ENCODE data around the gene IMMP2L. TPM values are rescaled to one million over a fixed set of nuclear protein-coding genes. Genes with fewer than 3 reads are reported as not detected.

Gene IMMP2L
- total and polyA plus RNA-seq, 2 of the 8 experiments (the other 6 are each of a cell fraction or from before 2014, with no cell fraction given) = 2.3 to 10.1 TPM

DNA sequence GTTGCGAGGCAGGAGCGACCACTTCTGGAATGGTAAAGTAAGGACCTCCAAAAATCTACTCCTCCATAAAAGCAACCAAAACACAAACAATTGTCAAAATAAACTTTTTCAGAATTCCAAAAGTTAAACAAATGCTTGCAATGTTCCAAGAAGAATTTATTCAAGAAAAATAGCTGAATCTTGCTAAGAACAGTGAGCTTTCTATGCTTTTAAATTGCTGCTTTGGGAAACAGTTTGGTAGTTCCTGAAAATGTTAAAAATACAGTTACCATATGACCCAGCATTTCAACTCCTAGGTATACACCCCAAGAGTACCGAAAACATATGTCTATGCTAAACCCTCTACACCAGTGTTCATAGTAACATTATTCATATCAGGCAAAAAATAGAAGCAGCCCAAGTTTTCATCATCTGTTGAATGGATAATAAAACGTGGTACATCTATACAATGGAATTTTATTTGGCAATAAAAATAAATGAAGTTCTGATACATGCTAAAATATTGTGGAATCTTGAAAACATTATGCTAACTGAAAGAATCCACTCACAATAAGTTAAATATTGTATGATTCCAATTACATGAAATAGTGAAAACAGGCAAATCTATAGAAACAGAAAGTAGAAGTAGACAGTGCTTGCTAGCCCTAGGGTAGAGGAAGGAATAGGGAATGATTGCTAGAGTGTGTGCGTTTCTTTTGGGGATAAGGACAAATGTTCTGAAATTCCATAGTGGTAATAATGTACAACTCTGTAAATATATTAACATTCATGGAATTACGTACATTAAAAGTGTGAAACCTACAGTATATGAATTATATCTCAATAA, 414.4 kb downstream of the IMMP2L start:
- Histone ChIP-seq H3K4me2 (ENCODE audit: insufficient read depth in 1 of 2, low read depth in 2 of 2, low read length in 2 of 2) (no peak overlapping the region), H3K27ac (ENCODE audit: low read depth, low read length) (no peak overlapping the region), H4K5ac (ENCODE audit: insufficient read length, low read depth, low read length) (no peak overlapping the region), H3K23ac (ENCODE audit: insufficient read length) (no peak overlapping the region), H3K27me3 (replicated peaks in 1 of 4; ENCODE audit: control insufficient read depth in 3 of 4, extremely low read depth in 1 of 4, insufficient read depth in 3 of 4, low read length in 3 of 4) (no peaks in the 10 kb centered on the region), H3K23me2 (ENCODE audit: low read depth, low read length) (no peaks in the 10 kb centered on the region), H3K4me3 (ENCODE audit: extremely low read depth in 1 of 4, insufficient read depth in 2 of 4, low read depth in 3 of 4, low read length in 4 of 4) (no peak overlapping the region), H3K4me1 (replicated peaks in 1 of 4; ENCODE audit: control insufficient read depth in 3 of 4, insufficient read depth in 4 of 4, low read length in 3 of 4) (no peaks in the 10 kb centered on the region), H2BK20ac (ENCODE audit: low read length) (no peak overlapping the region), H3K9ac (replicated peaks in 1 of 4; ENCODE audit: extremely low read depth in 1 of 4, low read depth in 3 of 4, low read length in 3 of 4) (no peak overlapping the region), H3K56ac (replicated peaks; ENCODE audit: insufficient read length, low read depth, low read length) (no peak overlapping the region), H3K18ac (ENCODE audit: extremely low read depth, low read length) (no peak overlapping the region), H2BK12ac (ENCODE audit: low read depth, low read length) (no peak overlapping the region), H4K20me1 (replicated peaks in 1 of 2; ENCODE audit: control insufficient read depth in 1 of 2, insufficient read depth in 2 of 2, low read length in 2 of 2) (no peaks in the 10 kb centered on the region), H3K79me2 (ENCODE audit: control insufficient read depth in 1 of 2, insufficient read depth in 2 of 2, low read length in 2 of 2) (no peaks in the 10 kb centered on the region), H3K4ac (replicated peaks; ENCODE audit: insufficient read length, low read depth, low read length) (no peak overlapping the region), H2BK5ac (ENCODE audit: low read depth, low read length) (no peak overlapping the region), H3K79me1 (ENCODE audit: low read depth, low read length) (no peaks in the 10 kb centered on the region), H3K9me3 (ENCODE audit: insufficient read depth in 2 of 2, low read depth in 1 of 2, low read length in 1 of 2) (no peaks in the 10 kb centered on the region), H3K14ac (ENCODE audit: insufficient read length) (no peak overlapping the region), H2BK15ac (ENCODE audit: low read length) (no peak overlapping the region), H2AFZ (ENCODE audit: low read length) (no peak overlapping the region), H3K36me3 (ENCODE audit: control insufficient read depth in 2 of 4, insufficient read depth in 4 of 4, low read length in 3 of 4) (no peaks in the 10 kb centered on the region), H2AK5ac (ENCODE audit: low read depth, low read length) (no peak overlapping the region), H2BK120ac (replicated peaks; ENCODE audit: low read depth, low read length) (no peak overlapping the region), H4K91ac (replicated peaks; ENCODE audit: insufficient read length, low read length) (no peak overlapping the region), H4K8ac (ENCODE audit: extremely low read depth, insufficient read depth, low read length) (no peak overlapping the region)
- CTCF ChIA-PET (ENCODE audit: partially characterized antibody) = no interaction called here
- DNase-seq (ENCODE audit: low read depth in 1 of 2, low spot score in 2 of 2) (no peak), FAIRE-seq (no peak)
- WGBS, 2 experiments (ENCODE audit: extremely low coverage in 1 of 2, insufficient coverage in 1 of 2, insufficient read length in 1 of 2, insufficient replicate concordance in 2 of 2, low coverage in 1 of 2, low lambda C conversion rate in 2 of 2, missing lambda C conversion rate in 1 of 2) = 88% methylated on average over 6 of the region's 6 CpGs; no CpG with 5 or more reads in 1 of the 2 experiments
- POLR2A ChIA-PET (ENCODE audit: partially characterized antibody) = no interaction called here
- no peak for TF ChIP-seq POLR2AphosphoS5 (IDR thresholded peaks at IDR 0.05; ENCODE audit: low read depth, low read length)
- no peak for TF ChIP-seq GTF2F1 (IDR thresholded peaks at IDR 0.05; ENCODE audit: borderline replicate concordance, low read depth, low read length)
- TF ChIP-seq GABPA (IDR thresholded peaks at IDR 0.05; ENCODE audit: borderline replicate concordance, insufficient read depth, low read length) = no peak
- TF ChIP-seq BRCA1 (IDR thresholded peaks at IDR 0.05; ENCODE audit: low read depth, low read length) = no peak
- TF ChIP-seq TAF7 (optimal IDR thresholded peaks at IDR 0.05; ENCODE audit: borderline replicate concordance, low read depth, low read length) = no peak
- TF ChIP-seq FOSL1 (IDR thresholded peaks at IDR 0.05; ENCODE audit: insufficient read depth, low read depth, low read length) = no peak
- TF ChIP-seq SP2 (IDR thresholded peaks at IDR 0.05; ENCODE audit: low read length) = no peak
- no peak for TF ChIP-seq KDM4A (IDR thresholded peaks at IDR 0.05; ENCODE audit: low read depth, low read length, severe bottlenecking)
- TF ChIP-seq HDAC2 (IDR thresholded peaks at IDR 0.05; ENCODE audit: borderline replicate concordance in 1 of 2, low read depth in 2 of 2, low read length in 2 of 2) = no peak
- no peak for TF ChIP-seq RNF2 (IDR thresholded peaks at IDR 0.05; ENCODE audit: borderline replicate concordance, low read depth, low read length, missing control alignments, poor library complexity, severe bottlenecking)
- no peak for TF ChIP-seq NRF1 (IDR thresholded peaks at IDR 0.05; ENCODE audit: low read depth, low read length)
- no peak for TF ChIP-seq MAFK (IDR thresholded peaks at IDR 0.05; ENCODE audit: low read depth, low read length)
- no peak for TF ChIP-seq KDM5A (IDR thresholded peaks at IDR 0.05; ENCODE audit: low read length)

All from H1 (cell line).